K562 (cell line): ENCODE results near the gene PTPRU. TPM values are rescaled to one million over a fixed set of nuclear protein-coding genes. Genes with fewer than 3 reads are reported as not detected.

ENCODE experiments used
- CBX2 ChIP-seq: fragments of 200-600 bp; sonication (generic); IDR thresholded peaks from one replicate; pipeline ENCODE4 v1.6.1; 2012; ENCODE audit warnings: mild to moderate bottlenecking, low read length, inconsistent platforms; ENCODE audit not compliant: insufficient read depth, poor library complexity, severe bottlenecking
- CBX3 ChIP-seq, 2 experiments: IDR thresholded peaks; 1 replicate in 1 of 2; 2 replicates in 1 of 2; pipeline ENCODE4 v1.6.1; 2012; ENCODE audit warnings: inconsistent platforms in 2 of 2, low read length in 2 of 2, borderline replicate concordance in 1 of 2, control low read depth in 1 of 2
- CBX8 ChIP-seq: fragments of 200-600 bp; sonication (generic); IDR thresholded peaks from 2 replicates; pipeline ENCODE4 v1.6.1; 2012; ENCODE audit warnings: borderline replicate concordance, mixed run types, low read depth, mild to moderate bottlenecking, moderate library complexity, mixed read lengths, low read length, control low read depth, inconsistent platforms; ENCODE audit not compliant: poor library complexity, severe bottlenecking; ENCODE audit errors: extremely low read depth
- CHD1 ChIP-seq: fragments of 200-600 bp; sonication (generic); IDR thresholded peaks from one replicate; pipeline ENCODE4 v1.6.1; 2012; ENCODE audit warnings: mild to moderate bottlenecking, moderate library complexity, low read length, inconsistent platforms
- CHD2 ChIP-seq: IDR thresholded peaks from 2 replicates; pipeline ENCODE4 v1.6.1; 2011; ENCODE audit warnings: low read depth, low read length
- FOXP4 ChIP-seq: sonication (generic); formaldehyde crosslinking; IDR thresholded peaks from 2 replicates; pipeline ENCODE4 v1.8.0; 2022; ENCODE audit warnings: mild to moderate bottlenecking, missing genetic modification reagents, borderline replicate concordance
- HNRNPK ChIP-seq: fragments of 200-400 bp; formaldehyde crosslinking; IDR thresholded peaks from one replicate; pipeline ENCODE4 v1.6.1; 2018; ENCODE audit warnings: mild to moderate bottlenecking, low read depth, low read length; ENCODE audit not compliant: poor library complexity, severe bottlenecking
- ILK ChIP-seq: fragments of 450-650 bp; IDR thresholded peaks from 2 replicates; pipeline ENCODE4 v1.6.1; 2016; ENCODE audit warnings: missing genetic modification characterization, low read depth, mild to moderate bottlenecking, missing compliant biosample characterization, moderate library complexity, borderline replicate concordance
- KLF10 ChIP-seq: fragments of 250-450 bp; sonication (Bioruptor Pico); IDR thresholded peaks from 2 replicates; pipeline ENCODE4 v1.6.1; 2021; ENCODE audit warnings: matching md5 sums
- LEF1 ChIP-seq: fragments of 450-650 bp; IDR thresholded peaks from 2 replicates; pipeline ENCODE4 v1.6.1; 2016; ENCODE audit warnings: mild to moderate bottlenecking
- NKRF ChIP-seq: fragments of 450-650 bp; IDR thresholded peaks from 2 replicates; pipeline ENCODE4 v1.6.1; 2016; ENCODE audit warnings: borderline replicate concordance
- OTX1 ChIP-seq: fragments of 450-650 bp; formaldehyde crosslinking; IDR thresholded peaks from 2 replicates; pipeline ENCODE4 v1.4.0; 2022; ENCODE audit warnings: mild to moderate bottlenecking
- POLR3G ChIP-seq: IDR thresholded peaks from 2 replicates; pipeline ENCODE4 v1.6.1; 2011; ENCODE audit not compliant: insufficient read length, insufficient replicate concordance; ENCODE audit errors: extremely low read depth
- SMARCA4 ChIP-seq: fragments of 450-650 bp; IDR thresholded peaks from 2 replicates; pipeline ENCODE4 v1.6.1; 2016
- SMARCE1 ChIP-seq: fragments of 450-650 bp; IDR thresholded peaks from 2 replicates; pipeline ENCODE4 v1.7.1; 2016; ENCODE audit warnings: mild to moderate bottlenecking
- SNRNP70 ChIP-seq: fragments of 200-400 bp; formaldehyde crosslinking; optimal IDR thresholded peaks from 2 replicates; pipeline ENCODE3; 2017; ENCODE audit warnings: low read depth, low read length
- SRSF7 ChIP-seq: fragments of 200-400 bp; formaldehyde crosslinking; optimal IDR thresholded peaks from 2 replicates; pipeline ENCODE3; 2017; ENCODE audit warnings: mild to moderate bottlenecking, low read depth, low read length
- ZBTB2 ChIP-seq: fragments of 450-650 bp; IDR thresholded peaks from 2 replicates; pipeline ENCODE4 v1.6.1; 2016; ENCODE audit warnings: antibody characterized with exemption
- ZNF280A ChIP-seq: fragments of 450-650 bp; IDR thresholded peaks from 2 replicates; pipeline ENCODE4 v1.6.1; 2018; ENCODE audit warnings: mild to moderate bottlenecking, low read depth; ENCODE audit not compliant: partially characterized antibody
- ZNF324 ChIP-seq: fragments of 250-450 bp; sonication (Bioruptor Pico); IDR thresholded peaks from 2 replicates; pipeline ENCODE4 v1.4.0; 2020; ENCODE audit warnings: mild to moderate bottlenecking
- polyA plus RNA-seq, 8 experiments: library from polyadenylated mRNA; depleted of rRNA in 4 of 8; stranded (reverse) in 5 of 8; unstranded in 3 of 8; fragments of >200 nt; fragmentation: Nextera tagmentation in 2 of 8; fragmentation: Illumina TruSeq in 1 of 8; extraction: Ambion mirVana in 2 of 8; extraction: Trizol in 1 of 8; gene quantifications; 2 replicates each; pipeline versions ENCODE4 v1.2.1 to v1.2.3, GENCODE V29; 2011 to 2014; ENCODE audit warnings: inconsistent platforms in 1 of 8, missing spikeins in 1 of 8
- total RNA-seq, 7 experiments: library from RNA; depleted of rRNA in 6 of 7; stranded (reverse); fragments of >200 nt in 6 of 7; fragmentation: Illumina TruSeq in 2 of 7; extraction: Trizol in 2 of 7; gene quantifications; 2 replicates each; pipeline versions ENCODE4 v1.2.1 to v1.2.3, GENCODE V29; 2011 to 2021; ENCODE audit warnings: low replicate concordance in 1 of 7

Gene PTPRU
- total and polyA plus RNA-seq, 9 of the 15 experiments (the other 6 are each of a cell fraction or from before 2014, with no cell fraction given), result 0.01 to 2.9 (median 1.0) TPM

- TF ChIP-seq CHD2 (no peak), ZBTB2 (0 out of 2 replicates have a peak, but pooled peaks have one; percentile 68), ZNF324 (CRISPR knock-in tag) (no peak), SMARCA4 (peak; percentile 55; the same call in 1 of the 2 replicates), SNRNP70 (no peak), CHD1 (no peak), SMARCE1 (0 out of 2 replicates have a peak, but pooled peaks have one; percentile 34), OTX1 (CRISPR knock-in tag) (no peak), KLF10 (no peak), CBX3 (IDR thresholded peaks at IDR 0.05; ENCODE audit: borderline replicate concordance in 1 of 2, low read length in 2 of 2) (no peak), CBX2 (no peak), CBX8 (no peak), NKRF (peak; percentile 67; the same call in 1 of the 2 replicates), FOXP4 (CRISPR knock-in tag) (no peak), HNRNPK (no peak), LEF1 (no peak), ILK (tag) (no peak), ZNF280A (no peak), SRSF7 (no peak), POLR3G (no peak)
Measured at GRCh38 chr1:29236712-29237128, 398 bp downstream of the PTPRU start (continued).
